HepG2 (cell line): ENCODE results near the gene KCNAB2. TPM values are rescaled to one million over a fixed set of nuclear protein-coding genes. Genes with fewer than 3 reads are reported as not detected.

Experiments used
- ATAC-seq: fragments of 200-7000 bp; cut with Tn5 transposase; 3 replicates; pipeline ENCODE4 v1.9.1; 2020; ENCODE audit warnings: mild to moderate bottlenecking, moderate library complexity
- BruUV-seq: library from RNA; stranded (reverse); fragments of 400-500 nt; replicated peaks from 2 replicates; lab custom pipeline; 2021; lab: Mats Ljungman, UMichigan
- CTCF ChIA-PET: fragments of 300-600 bp; formaldehyde crosslinking; extraction: SDS; loops from one replicate; lab custom pipeline; 2021; ENCODE audit warnings: low total read pairs, inconsistent platforms, low intra/inter-chr PET ratio; lab: Yijun Ruan, JAX
- POLR2A ChIA-PET: fragments of 350-600 bp; sonication (Branson Sonifier 250); formaldehyde crosslinking; loops from one replicate; lab custom pipeline; 2020; ENCODE audit warnings: antibody characterized with exemption, inconsistent platforms; lab: Yijun Ruan, JAX
- DNase-seq: peaks from one replicate; pipeline ENCODE4 v3.0.0-alpha.2; 2015; ENCODE audit warnings: low spot score
- FAIRE-seq: peaks from 3 replicates; lab custom pipeline; 2011; peaks lifted over from hg19 to GRCh38; lab: Jason Lieb, UNC
- H2AFZ ChIP-seq: one replicate; pipeline ENCODE4 v1.6.1; 2011; ENCODE audit warnings: low read length, inconsistent platforms
- H3K27ac ChIP-seq: fragments of 300-600 bp; 3 replicates; pipeline ENCODE4 v1.8.0; 2011; ENCODE audit warnings: mixed run types, mild to moderate bottlenecking, mixed read lengths, low read length, inconsistent platforms; ENCODE audit not compliant: insufficient read depth; ENCODE audit errors: extremely low read length
- H3K27me3 ChIP-seq, 2 experiments: fragments of 200-600 bp in 1 of 2; 2 replicates in 1 of 2; 3 replicates in 1 of 2; pipeline versions ENCODE4 v1.6.0 to v1.8.0; 2011; ENCODE audit warnings: low read length in 2 of 2, mild to moderate bottlenecking in 2 of 2, moderate library complexity in 2 of 2, inconsistent platforms in 1 of 2; ENCODE audit not compliant: insufficient read depth in 2 of 2, control insufficient read depth in 1 of 2
- H3K36me3 ChIP-seq, 2 experiments: fragments of 200-600 bp in 1 of 2; replicated peaks in 1 of 2; 2 replicates in 1 of 2; 3 replicates in 1 of 2; pipeline versions ENCODE4 v1.5.1 to v1.8.0; 2011; ENCODE audit warnings: low read length in 2 of 2, inconsistent platforms in 1 of 2; ENCODE audit not compliant: insufficient read depth in 2 of 2, control insufficient read depth in 1 of 2
- H3K4me1 ChIP-seq: 2 replicates; pipeline ENCODE4 v1.5.1; 2012; ENCODE audit warnings: low read length, inconsistent platforms; ENCODE audit not compliant: insufficient read depth
- H3K4me2 ChIP-seq: 2 replicates; pipeline ENCODE4 v1.6.0; 2011; ENCODE audit warnings: low read depth, low read length, inconsistent platforms
- H3K4me3 ChIP-seq, 3 experiments: fragments of 200-600 bp in 1 of 3; sonication (generic), shearing (Covaris generic) in 1 of 3; replicated peaks in 1 of 3; 2 replicates each; pipeline ENCODE4 v1.5.1; 2011 to 2016; ENCODE audit warnings: low read length in 3 of 3, inconsistent platforms in 2 of 3, low read depth in 2 of 3, mild to moderate bottlenecking in 2 of 3, control low read depth in 1 of 3, mixed read lengths in 1 of 3; ENCODE audit not compliant: insufficient read depth in 1 of 3
- H3K79me2 ChIP-seq: one replicate; pipeline ENCODE4 v1.6.1; 2011; ENCODE audit warnings: low read length, inconsistent platforms; ENCODE audit not compliant: insufficient read depth
- H3K9ac ChIP-seq: 2 replicates; pipeline ENCODE4 v1.6.0; 2011; ENCODE audit warnings: mild to moderate bottlenecking, low read depth, low read length, inconsistent platforms; ENCODE audit not compliant: insufficient read depth
- H3K9me3 ChIP-seq: 2 replicates; pipeline ENCODE4 v1.5.1; 2012; ENCODE audit warnings: mild to moderate bottlenecking, low read length
- H4K20me1 ChIP-seq: 2 replicates; pipeline ENCODE4 v1.6.0; 2011; ENCODE audit warnings: inconsistent platforms, mild to moderate bottlenecking, low read length, moderate library complexity; ENCODE audit not compliant: insufficient read depth
- ERF ChIP-seq: IDR thresholded peaks from 2 replicates; pipeline ENCODE4 v1.6.1; 2018; ENCODE audit warnings: missing biosample characterization, missing genetic modification reagents
- FOSL2 ChIP-seq: sonication (generic); formaldehyde crosslinking; IDR thresholded peaks from 2 replicates; pipeline ENCODE4 v1.4.0; 2020; ENCODE audit warnings: missing genetic modification reagents
- FOXC1 ChIP-seq: sonication (generic); formaldehyde crosslinking; IDR thresholded peaks from 2 replicates; pipeline ENCODE4 v1.8.0; 2022; ENCODE audit warnings: mild to moderate bottlenecking, missing genetic modification reagents, borderline replicate concordance
- HNF1B ChIP-seq: sonication (generic); formaldehyde crosslinking; IDR thresholded peaks from 2 replicates; pipeline ENCODE4 v1.5.1; 2020; ENCODE audit warnings: mild to moderate bottlenecking, moderate library complexity, missing genetic modification reagents
- HNRNPK ChIP-seq: fragments of 200-400 bp; formaldehyde crosslinking; IDR thresholded peaks from 2 replicates; pipeline ENCODE4 v1.6.1; 2018; ENCODE audit warnings: low read length, low read depth, moderate library complexity, mild to moderate bottlenecking; ENCODE audit not compliant: poor library complexity, severe bottlenecking
- KAT7 ChIP-seq: IDR thresholded peaks from 2 replicates; pipeline ENCODE4 v1.6.1; 2018; ENCODE audit warnings: borderline replicate concordance, missing compliant biosample characterization
- ZNF143 ChIP-seq: sonication (generic); formaldehyde crosslinking; IDR thresholded peaks from 2 replicates; pipeline ENCODE4 v1.4.0; 2020; ENCODE audit warnings: missing genetic modification reagents
- ZNF430 ChIP-seq: sonication (generic); formaldehyde crosslinking; IDR thresholded peaks from 2 replicates; pipeline ENCODE4 v1.9.0; 2021; ENCODE audit warnings: mild to moderate bottlenecking, missing genetic modification reagents
- ZNF564 ChIP-seq: sonication (generic); formaldehyde crosslinking; IDR thresholded peaks from 2 replicates; pipeline ENCODE4 v1.8.1; 2023; ENCODE audit warnings: mild to moderate bottlenecking, missing genetic modification reagents
- ZNF720 ChIP-seq: sonication (generic); formaldehyde crosslinking; IDR thresholded peaks from 2 replicates; pipeline ENCODE4 v1.4.0; 2020; ENCODE audit warnings: missing genetic modification reagents
- ZNF83 ChIP-seq: sonication (generic); formaldehyde crosslinking; IDR thresholded peaks from 2 replicates; pipeline ENCODE4 v1.4.0; 2020; ENCODE audit warnings: missing genetic modification reagents, mild to moderate bottlenecking, borderline replicate concordance
- WGBS: methylation state at CpG from one replicate; pipeline ENCODE4 v1.1.6; 2017; ENCODE audit warnings: low lambda C conversion rate; 5-methylcytosine and 5-hydroxymethylcytosine counted together
- in situ Hi-C: cut with HindIII; loops from 2 replicates; pipeline ENCODE4 v1.10.0; 2017; ENCODE audit warnings: low pct_unique_long_range_greater_than_20kb; ENCODE audit not compliant: extremely low pct_ligation_motif_present
- intact Hi-C: fragments of 100-400 bp; cut with micrococcal nuclease; formaldehyde crosslinking; loops from one replicate; pipeline ENCODE4 v1.10.0; 2022; ENCODE audit not compliant: unreplicated experiment
- polyA plus RNA-seq, 8 experiments: library from polyadenylated mRNA; depleted of rRNA in 3 of 8; stranded (reverse) in 7 of 8; unstranded in 1 of 8; fragments of >200 nt; fragmentation: Illumina TruSeq in 4 of 8; extraction: Trizol in 4 of 8; gene quantifications; 2 replicates each; pipeline versions ENCODE4 v1.2.1 to v1.2.3, GENCODE V29; 2011 to 2016; ENCODE audit warnings: low read depth in 4 of 8, missing spikeins in 1 of 8, mixed read lengths in 1 of 8; ENCODE audit not compliant: insufficient read depth in 1 of 8
- total RNA-seq, 5 experiments: library from RNA; depleted of rRNA; stranded (reverse); fragments of >200 nt; fragmentation: Illumina TruSeq; extraction: Trizol; gene quantifications; 2 replicates each; pipeline ENCODE4 v1.2.3, GENCODE V29; 2016; ENCODE audit warnings: low read depth in 1 of 5
- TF ChIP-seq, protein P1 (sequence below): sonication (generic); formaldehyde crosslinking; IDR thresholded peaks from 2 replicates; pipeline ENCODE4 v1.8.0; 2022; ENCODE audit warnings: missing genetic modification reagents, mild to moderate bottlenecking, moderate library complexity, borderline replicate concordance
- TF ChIP-seq, protein P2 (sequence below): sonication (generic); formaldehyde crosslinking; IDR thresholded peaks from 2 replicates; pipeline ENCODE4 v1.8.0; 2023; ENCODE audit warnings: mild to moderate bottlenecking, missing genetic modification reagents

The KCNAB2 gene
- total and polyA plus RNA-seq, 2 of the 13 experiments (the other 11 are each of a cell fraction or from before 2014, with no cell fraction given): 6.2 to 8.8 TPM

- CTCF ChIA-PET: no interaction called here
Observed at GRCh38 chr1:6103854-6104530, 58.3 kb downstream of the KCNAB2 start.

More at GRCh38 chr1:6103854-6104530, 58.3 kb downstream of the KCNAB2 start:
- no peak overlapping the region for H3K9ac ChIP-seq
- H3K79me2 ChIP-seq: no peaks in the 10 kb centered on the region
- BruUV-seq: no TSS peak
- no peak for FAIRE-seq
- intact Hi-C loops: loop anchor here (10.0 kb wide), 1 partner anchor 141 kb away; the partner anchor contains the start of gene HES3
- POLR2A ChIA-PET: no interaction called here
- peaks cover 9 to 45% of the 10 kb centered on the region in 2 experiments; a peak in 4 of 5 replicates for H3K27me3 ChIP-seq
- no peaks in the 10 kb centered on the region for H3K9me3 ChIP-seq
- no peaks in the 10 kb centered on the region for H3K4me1 ChIP-seq
- no peak overlapping the region for H2AFZ ChIP-seq
- no peak overlapping the region for H3K4me2 ChIP-seq
- H3K36me3 ChIP-seq: no peaks in the 10 kb centered on the region
- 21% methylated on average over 3 of the region's 13 CpGs for WGBS
- no peak for ATAC-seq
- DNase-seq: no peak
- TF ChIP-seq, protein P1, sequence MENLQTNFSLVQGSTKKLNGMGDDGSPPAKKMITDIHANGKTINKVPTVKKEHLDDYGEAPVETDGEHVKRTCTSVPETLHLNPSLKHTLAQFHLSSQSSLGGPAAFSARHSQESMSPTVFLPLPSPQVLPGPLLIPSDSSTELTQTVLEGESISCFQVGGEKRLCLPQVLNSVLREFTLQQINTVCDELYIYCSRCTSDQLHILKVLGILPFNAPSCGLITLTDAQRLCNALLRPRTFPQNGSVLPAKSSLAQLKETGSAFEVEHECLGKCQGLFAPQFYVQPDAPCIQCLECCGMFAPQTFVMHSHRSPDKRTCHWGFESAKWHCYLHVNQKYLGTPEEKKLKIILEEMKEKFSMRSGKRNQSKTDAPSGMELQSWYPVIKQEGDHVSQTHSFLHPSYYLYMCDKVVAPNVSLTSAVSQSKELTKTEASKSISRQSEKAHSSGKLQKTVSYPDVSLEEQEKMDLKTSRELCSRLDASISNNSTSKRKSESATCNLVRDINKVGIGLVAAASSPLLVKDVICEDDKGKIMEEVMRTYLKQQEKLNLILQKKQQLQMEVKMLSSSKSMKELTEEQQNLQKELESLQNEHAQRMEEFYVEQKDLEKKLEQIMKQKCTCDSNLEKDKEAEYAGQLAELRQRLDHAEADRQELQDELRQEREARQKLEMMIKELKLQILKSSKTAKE (CRISPR knock-in tag): no peak
- TF ChIP-seq, protein P2, sequence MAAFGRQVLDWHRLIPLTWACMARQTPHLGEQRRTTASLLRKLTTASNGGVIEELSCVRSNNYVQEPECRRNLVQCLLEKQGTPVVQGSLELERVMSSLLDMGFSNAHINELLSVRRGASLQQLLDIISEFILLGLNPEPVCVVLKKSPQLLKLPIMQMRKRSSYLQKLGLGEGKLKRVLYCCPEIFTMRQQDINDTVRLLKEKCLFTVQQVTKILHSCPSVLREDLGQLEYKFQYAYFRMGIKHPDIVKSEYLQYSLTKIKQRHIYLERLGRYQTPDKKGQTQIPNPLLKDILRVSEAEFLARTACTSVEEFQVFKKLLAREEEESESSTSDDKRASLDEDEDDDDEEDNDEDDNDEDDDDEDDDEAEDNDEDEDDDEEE (CRISPR knock-in tag): no peak
- no peak for TF ChIP-seq ZNF83 (CRISPR knock-in tag)
- no peak for TF ChIP-seq HNF1B (CRISPR knock-in tag)
- TF ChIP-seq ZNF143 (CRISPR knock-in tag): no peak
- no peak for TF ChIP-seq FOSL2 (CRISPR knock-in tag)
- TF ChIP-seq ZNF564 (CRISPR knock-in tag): no peak
- TF ChIP-seq HNRNPK: no peak
- no peak for TF ChIP-seq ZNF720 (CRISPR knock-in tag)
- no peak for TF ChIP-seq ZNF430 (CRISPR knock-in tag)
- no peak for TF ChIP-seq FOXC1
- no peak for TF ChIP-seq KAT7 (CRISPR knock-in tag)
- no peak for TF ChIP-seq ERF (CRISPR knock-in tag)
- TF ChIP-seq, all 625 proteins: peak for 0
- in situ Hi-C loops: no loop called here
- Histone ChIP-seq H3K4me3 (no peak overlapping the region), H3K27ac (no peak overlapping the region), H4K20me1 (no peaks in the 10 kb centered on the region)
